Tibial nerve (tissue), 4 donors: Measurements from ENCODE around the gene TCF4. TPM values are rescaled to one million over a fixed set of nuclear protein-coding genes. Genes with fewer than 3 reads are reported as not detected.

Experiments used
- DNase-seq, 2 donors: peaks; one replicate each; pipeline ENCODE4 v3.0.0-alpha.2; 2019; ENCODE audit warnings: low spot score in 2 of 2
- H3K27ac ChIP-seq, 4 donors: fragments of 200-600 bp; sonication (generic) in 3 of 4; one replicate each; pipeline ENCODE4 v1.5.1; 2017 to 2019; ENCODE audit warnings: mild to moderate bottlenecking in 1 of 4
- H3K27me3 ChIP-seq, 2 donors: fragments of 200-600 bp; sonication (generic) in 1 of 2; one replicate each; pipeline versions ENCODE4 v1.5.1 to v1.6.0; 2017 to 2019
- H3K36me3 ChIP-seq, 3 donors: fragments of 200-600 bp; sonication (generic); one replicate each; pipeline ENCODE4 v1.5.1; 2018 to 2019
- H3K4me1 ChIP-seq, 4 donors: fragments of 200-600 bp; sonication (generic) in 3 of 4; one replicate each; pipeline ENCODE4 v1.5.1; 2017 to 2019
- H3K4me3 ChIP-seq, 4 donors: fragments of 200-600 bp; sonication (generic) in 3 of 4; one replicate each; pipeline ENCODE4 v1.5.1; 2017 to 2019; ENCODE audit warnings: mild to moderate bottlenecking in 1 of 4, moderate library complexity in 1 of 4
- H3K9me3 ChIP-seq, 4 donors: fragments of 200-600 bp; sonication (generic) in 3 of 4; one replicate each; pipeline ENCODE4 v1.5.1; 2017 to 2019
- EP300 ChIP-seq, 2 donors: sonication (generic); formaldehyde crosslinking; IDR thresholded peaks; one replicate each; pipeline ENCODE4 v1.6.1; 2017; ENCODE audit warnings: antibody characterized with exemption in 2 of 2, mild to moderate bottlenecking in 1 of 2
- POLR2A ChIP-seq, 2 donors: fragments of 450-650 bp; IDR thresholded peaks; one replicate each; pipeline ENCODE4 v1.6.1; 2017; ENCODE audit warnings: antibody characterized with exemption in 2 of 2, mild to moderate bottlenecking in 2 of 2, moderate library complexity in 2 of 2
- WGBS, 2 donors: methylation state at CpG; one replicate each; pipeline ENCODE4 v1.1.5; 2018; 5-methylcytosine and 5-hydroxymethylcytosine counted together
- total RNA-seq, 4 donors: library from RNA; depleted of rRNA; stranded (reverse); fragments of >200 nt; gene quantifications; one replicate each; pipeline ENCODE4 v1.1.0, GENCODE V29; 2016
- TF ChIP-seq, protein P1 (sequence below), 5 experiments: fragments of 200-600 bp in 3 of 5; fragments of 450-650 bp in 2 of 5; sonication (generic) in 3 of 5; IDR thresholded peaks; one replicate each; pipeline ENCODE4 v1.5.1; 2016 to 2019; ENCODE audit warnings: antibody characterized with exemption in 5 of 5, mild to moderate bottlenecking in 3 of 5, moderate library complexity in 2 of 5

Gene TCF4
- total RNA-seq, 4 donors from 2014 or later, result 100 to 157 (median 114) TPM

- TF ChIP-seq, protein P1, sequence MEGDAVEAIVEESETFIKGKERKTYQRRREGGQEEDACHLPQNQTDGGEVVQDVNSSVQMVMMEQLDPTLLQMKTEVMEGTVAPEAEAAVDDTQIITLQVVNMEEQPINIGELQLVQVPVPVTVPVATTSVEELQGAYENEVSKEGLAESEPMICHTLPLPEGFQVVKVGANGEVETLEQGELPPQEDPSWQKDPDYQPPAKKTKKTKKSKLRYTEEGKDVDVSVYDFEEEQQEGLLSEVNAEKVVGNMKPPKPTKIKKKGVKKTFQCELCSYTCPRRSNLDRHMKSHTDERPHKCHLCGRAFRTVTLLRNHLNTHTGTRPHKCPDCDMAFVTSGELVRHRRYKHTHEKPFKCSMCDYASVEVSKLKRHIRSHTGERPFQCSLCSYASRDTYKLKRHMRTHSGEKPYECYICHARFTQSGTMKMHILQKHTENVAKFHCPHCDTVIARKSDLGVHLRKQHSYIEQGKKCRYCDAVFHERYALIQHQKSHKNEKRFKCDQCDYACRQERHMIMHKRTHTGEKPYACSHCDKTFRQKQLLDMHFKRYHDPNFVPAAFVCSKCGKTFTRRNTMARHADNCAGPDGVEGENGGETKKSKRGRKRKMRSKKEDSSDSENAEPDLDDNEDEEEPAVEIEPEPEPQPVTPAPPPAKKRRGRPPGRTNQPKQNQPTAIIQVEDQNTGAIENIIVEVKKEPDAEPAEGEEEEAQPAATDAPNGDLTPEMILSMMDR (IDR thresholded peaks at IDR 0.05), result no peak
- TF ChIP-seq EP300 (IDR thresholded peaks at IDR 0.05), result no peak
- no peak for TF ChIP-seq POLR2A (IDR thresholded peaks at IDR 0.05)
- Histone ChIP-seq H3K9me3 (peaks cover 0 to 6% (median 0%) of the 10 kb centered on the region in 4 donors), H3K36me3 (no peaks in the 10 kb centered on the region), H3K4me3 (no peak overlapping the region), H3K27me3 (no peaks in the 10 kb centered on the region), H3K4me1 (no peaks in the 10 kb centered on the region), H3K27ac (no peak overlapping the region)
- DNase-seq, result no peak
Measured at GRCh38 chr18:55440988-55441387, 147.0 kb downstream of the TCF4 start.

- Histone ChIP-seq H3K27me3 (no peaks in the 10 kb centered on the region), H3K27ac (no peak overlapping the region), H3K9me3 (no peaks in the 10 kb centered on the region), H3K4me3 (no peak overlapping the region), H3K4me1 (no peaks in the 10 kb centered on the region), H3K36me3 (no peaks in the 10 kb centered on the region)
- TF ChIP-seq POLR2A (IDR thresholded peaks at IDR 0.05) (no peak), EP300 (IDR thresholded peaks at IDR 0.05) (no peak)
- TF ChIP-seq, protein P1 (IDR thresholded peaks at IDR 0.05), result no peak
- DNase-seq, result no peak
- WGBS, 2 donors, result 74 to 76% methylated on average over 3 of the region's 3 CpGs
Measured at GRCh38 chr18:55439056-55439455, 148.9 kb downstream of the TCF4 start.

- no peak for DNase-seq
- no peaks in the 10 kb centered on the region for H3K36me3 ChIP-seq
- no peak overlapping the region for H3K27ac ChIP-seq
- H3K27me3 ChIP-seq, result no peaks in the 10 kb centered on the region
- no peaks in the 10 kb centered on the region for H3K4me1 ChIP-seq
- H3K9me3 ChIP-seq, result no peaks in the 10 kb centered on the region
- no peak overlapping the region for H3K4me3 ChIP-seq
- WGBS, 2 donors, result 94 to 95% methylated on average over 1 of the region's 1 CpG
- TF ChIP-seq POLR2A (IDR thresholded peaks at IDR 0.05) (no peak), EP300 (IDR thresholded peaks at IDR 0.05) (no peak)
- TF ChIP-seq, protein P1 (IDR thresholded peaks at IDR 0.05), result no peak
Measured at GRCh38 chr18:55435592-55435991, 152.4 kb downstream of the TCF4 start.

DNA sequence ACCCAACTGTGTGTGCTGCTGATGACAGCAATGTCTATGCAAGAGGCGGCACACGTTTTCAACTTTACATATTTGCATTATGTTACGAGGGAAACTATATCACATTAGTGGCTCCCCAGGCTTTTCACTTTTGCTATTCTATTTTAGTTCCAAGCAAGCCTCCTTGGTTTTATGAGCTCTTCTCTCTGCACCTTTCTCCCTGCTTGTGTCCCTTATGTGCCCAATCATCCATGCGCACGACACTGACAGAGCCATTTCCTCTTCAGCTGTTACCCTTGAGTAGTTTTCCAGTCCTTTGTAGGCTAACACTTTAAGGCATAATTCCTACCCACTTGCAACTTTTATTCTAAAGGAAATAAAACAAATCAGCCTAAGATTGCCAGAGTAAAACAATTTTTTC lies 154.3 kb downstream of the TCF4 start:
- Histone ChIP-seq H3K4me1 (peaks cover 0 to 3% (median 0%) of the 10 kb centered on the region in 4 donors), H3K9me3 (no peaks in the 10 kb centered on the region), H3K4me3 (no peak overlapping the region), H3K27ac (no peak overlapping the region), H3K36me3 (no peaks in the 10 kb centered on the region), H3K27me3 (no peaks in the 10 kb centered on the region)
- no peak for DNase-seq
- WGBS, 2 donors, result 91% methylated on average over 5 of the region's 5 CpGs
- no peak for TF ChIP-seq POLR2A (IDR thresholded peaks at IDR 0.05)
- no peak for TF ChIP-seq EP300 (IDR thresholded peaks at IDR 0.05)
- TF ChIP-seq, protein P1 (IDR thresholded peaks at IDR 0.05), result no peak

DNA sequence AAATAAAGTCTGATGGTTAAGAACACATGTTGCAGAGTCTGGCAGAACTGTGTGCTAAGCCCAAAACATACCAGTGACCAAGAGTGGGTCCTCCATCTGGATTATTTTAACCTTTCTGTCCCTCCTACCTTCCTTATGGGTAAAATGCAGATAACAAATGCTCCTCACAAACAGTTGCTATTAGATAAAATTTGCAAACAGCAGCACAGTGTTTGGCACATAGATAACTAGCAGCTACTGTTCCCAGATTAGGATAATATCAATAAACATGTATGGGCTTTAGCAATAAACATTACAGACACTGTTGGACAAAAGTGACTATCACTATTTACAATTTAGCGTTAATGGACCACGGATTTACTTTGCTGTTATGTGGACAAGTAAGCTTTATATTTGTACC lies 154.9 kb downstream of the TCF4 start:
- Histone ChIP-seq H3K27ac (no peak overlapping the region), H3K4me1 (peaks cover 0 to 3% (median 0%) of the 10 kb centered on the region in 4 donors), H3K27me3 (no peaks in the 10 kb centered on the region), H3K36me3 (no peaks in the 10 kb centered on the region), H3K4me3 (no peak overlapping the region), H3K9me3 (no peaks in the 10 kb centered on the region)
- no peak for TF ChIP-seq POLR2A (IDR thresholded peaks at IDR 0.05)
- TF ChIP-seq EP300 (IDR thresholded peaks at IDR 0.05), result no peak
- TF ChIP-seq, protein P1 (IDR thresholded peaks at IDR 0.05), result no peak
- DNase-seq, result no peak
- WGBS, 2 donors, result 79 to 86% methylated on average over 2 of the region's 2 CpGs
